ENCODE results near the gene DLGAP1. TPM values are rescaled to one million over a fixed set of nuclear protein-coding genes. Genes with fewer than 3 reads are reported as not detected.

DLGAP1 gene
- total and polyA plus RNA-seq, 2 of the 13 experiments (the other 11 are each of a cell fraction or from before 2014, with no cell fraction given) = 0.01 TPM; not detected in 1

DNA sequence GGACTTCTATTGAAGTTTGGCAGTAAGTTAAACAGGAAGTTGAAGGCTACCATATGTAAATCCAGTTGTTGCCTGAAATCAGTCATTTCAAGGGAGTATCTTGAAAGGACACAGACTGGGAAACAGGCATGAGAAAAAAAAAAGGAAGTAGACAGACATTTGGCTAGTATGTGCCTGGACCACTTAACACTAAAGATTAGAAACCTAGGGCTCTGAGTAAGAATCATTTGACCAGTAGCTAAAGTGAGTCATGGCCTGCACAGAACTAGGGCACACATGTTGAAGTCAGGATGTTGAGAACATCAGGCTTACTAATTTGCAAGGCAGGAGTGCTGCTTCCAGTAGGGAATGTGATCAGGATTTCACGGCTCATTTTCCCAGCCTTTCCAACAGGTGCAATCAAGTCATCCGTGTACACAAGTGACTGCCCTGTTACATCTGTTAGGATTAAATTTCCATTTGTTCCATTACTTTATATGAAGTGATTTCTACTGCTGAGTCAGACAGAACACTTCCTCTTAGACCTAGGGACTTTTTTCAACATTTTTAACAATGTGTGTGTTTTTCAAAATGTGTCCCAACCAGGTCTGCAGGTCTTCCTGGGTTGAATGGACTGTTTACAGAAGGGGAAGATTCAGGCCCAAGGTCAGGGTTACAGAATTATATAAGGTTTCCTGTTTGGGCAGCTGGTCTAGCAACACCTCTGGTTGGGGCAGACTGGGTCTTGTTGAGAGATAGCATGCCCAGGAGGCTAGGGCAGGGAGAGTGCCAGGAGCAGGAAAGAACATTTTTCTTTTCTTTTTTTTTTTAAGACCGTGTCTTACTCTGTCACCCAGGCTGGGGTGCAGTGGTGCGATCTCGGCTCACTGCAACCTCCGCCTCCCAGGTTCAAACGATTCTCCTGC lies 859.5 kb downstream of the DLGAP1 start (continued):
- no peak for TF ChIP-seq SMARCE1 (IDR thresholded peaks at IDR 0.05; ENCODE audit: borderline replicate concordance)
- TF ChIP-seq YY1 (IDR thresholded peaks at IDR 0.05; ENCODE audit: insufficient read depth, insufficient replicate concordance, low read depth, low read length) = peak; percentile 2
- no peak for TF ChIP-seq KDM1A (CRISPR knock-in tag; IDR thresholded peaks at IDR 0.05)
- 0 out of 2 replicates have a peak, but pooled peaks have one; percentile 51 for TF ChIP-seq CCDC6 (CRISPR knock-in tag; IDR thresholded peaks at IDR 0.05)
- TF ChIP-seq ELF1 (CRISPR knock-in tag; IDR thresholded peaks at IDR 0.05) = peak; percentile 66
- TF ChIP-seq, protein P1, sequence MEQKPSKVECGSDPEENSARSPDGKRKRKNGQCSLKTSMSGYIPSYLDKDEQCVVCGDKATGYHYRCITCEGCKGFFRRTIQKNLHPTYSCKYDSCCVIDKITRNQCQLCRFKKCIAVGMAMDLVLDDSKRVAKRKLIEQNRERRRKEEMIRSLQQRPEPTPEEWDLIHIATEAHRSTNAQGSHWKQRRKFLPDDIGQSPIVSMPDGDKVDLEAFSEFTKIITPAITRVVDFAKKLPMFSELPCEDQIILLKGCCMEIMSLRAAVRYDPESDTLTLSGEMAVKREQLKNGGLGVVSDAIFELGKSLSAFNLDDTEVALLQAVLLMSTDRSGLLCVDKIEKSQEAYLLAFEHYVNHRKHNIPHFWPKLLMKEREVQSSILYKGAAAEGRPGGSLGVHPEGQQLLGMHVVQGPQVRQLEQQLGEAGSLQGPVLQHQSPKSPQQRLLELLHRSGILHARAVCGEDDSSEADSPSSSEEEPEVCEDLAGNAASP (CRISPR knock-in tag; IDR thresholded peaks at IDR 0.05; ENCODE audit: borderline replicate concordance) = peak; percentile 94
- TF ChIP-seq TEAD3 (CRISPR knock-in tag; optimal IDR thresholded peaks at IDR 0.05; ENCODE audit: borderline replicate concordance) = peak; percentile 26
- no peak for TF ChIP-seq KAT7 (CRISPR knock-in tag; IDR thresholded peaks at IDR 0.05; ENCODE audit: borderline replicate concordance)
- TF ChIP-seq TIGD3 (CRISPR knock-in tag; IDR thresholded peaks at IDR 0.05; ENCODE audit: borderline replicate concordance) = no peak
- TF ChIP-seq IRF9 (CRISPR knock-in tag; IDR thresholded peaks at IDR 0.05; ENCODE audit: borderline replicate concordance) = no peak
- TF ChIP-seq, protein P2, sequence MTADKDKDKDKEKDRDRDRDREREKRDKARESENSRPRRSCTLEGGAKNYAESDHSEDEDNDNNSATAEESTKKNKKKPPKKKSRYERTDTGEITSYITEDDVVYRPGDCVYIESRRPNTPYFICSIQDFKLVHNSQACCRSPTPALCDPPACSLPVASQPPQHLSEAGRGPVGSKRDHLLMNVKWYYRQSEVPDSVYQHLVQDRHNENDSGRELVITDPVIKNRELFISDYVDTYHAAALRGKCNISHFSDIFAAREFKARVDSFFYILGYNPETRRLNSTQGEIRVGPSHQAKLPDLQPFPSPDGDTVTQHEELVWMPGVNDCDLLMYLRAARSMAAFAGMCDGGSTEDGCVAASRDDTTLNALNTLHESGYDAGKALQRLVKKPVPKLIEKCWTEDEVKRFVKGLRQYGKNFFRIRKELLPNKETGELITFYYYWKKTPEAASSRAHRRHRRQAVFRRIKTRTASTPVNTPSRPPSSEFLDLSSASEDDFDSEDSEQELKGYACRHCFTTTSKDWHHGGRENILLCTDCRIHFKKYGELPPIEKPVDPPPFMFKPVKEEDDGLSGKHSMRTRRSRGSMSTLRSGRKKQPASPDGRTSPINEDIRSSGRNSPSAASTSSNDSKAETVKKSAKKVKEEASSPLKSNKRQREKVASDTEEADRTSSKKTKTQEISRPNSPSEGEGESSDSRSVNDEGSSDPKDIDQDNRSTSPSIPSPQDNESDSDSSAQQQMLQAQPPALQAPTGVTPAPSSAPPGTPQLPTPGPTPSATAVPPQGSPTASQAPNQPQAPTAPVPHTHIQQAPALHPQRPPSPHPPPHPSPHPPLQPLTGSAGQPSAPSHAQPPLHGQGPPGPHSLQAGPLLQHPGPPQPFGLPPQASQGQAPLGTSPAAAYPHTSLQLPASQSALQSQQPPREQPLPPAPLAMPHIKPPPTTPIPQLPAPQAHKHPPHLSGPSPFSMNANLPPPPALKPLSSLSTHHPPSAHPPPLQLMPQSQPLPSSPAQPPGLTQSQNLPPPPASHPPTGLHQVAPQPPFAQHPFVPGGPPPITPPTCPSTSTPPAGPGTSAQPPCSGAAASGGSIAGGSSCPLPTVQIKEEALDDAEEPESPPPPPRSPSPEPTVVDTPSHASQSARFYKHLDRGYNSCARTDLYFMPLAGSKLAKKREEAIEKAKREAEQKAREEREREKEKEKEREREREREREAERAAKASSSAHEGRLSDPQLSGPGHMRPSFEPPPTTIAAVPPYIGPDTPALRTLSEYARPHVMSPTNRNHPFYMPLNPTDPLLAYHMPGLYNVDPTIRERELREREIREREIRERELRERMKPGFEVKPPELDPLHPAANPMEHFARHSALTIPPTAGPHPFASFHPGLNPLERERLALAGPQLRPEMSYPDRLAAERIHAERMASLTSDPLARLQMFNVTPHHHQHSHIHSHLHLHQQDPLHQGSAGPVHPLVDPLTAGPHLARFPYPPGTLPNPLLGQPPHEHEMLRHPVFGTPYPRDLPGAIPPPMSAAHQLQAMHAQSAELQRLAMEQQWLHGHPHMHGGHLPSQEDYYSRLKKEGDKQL (CRISPR knock-in tag; IDR thresholded peaks at IDR 0.05; ENCODE audit: low read depth) = peak; percentile 79
- 0 out of 2 replicates have a peak, but pooled peaks have one; percentile 72 for TF ChIP-seq ZNF772 (CRISPR knock-in tag; IDR thresholded peaks at IDR 0.05)
- TF ChIP-seq IKZF4 (CRISPR knock-in tag; IDR thresholded peaks at IDR 0.05; ENCODE audit: borderline replicate concordance, low read depth, not compliant biosample characterization) = no peak
- TF ChIP-seq RCOR2 (CRISPR knock-in tag; IDR thresholded peaks at IDR 0.05) = peak; percentile 82
- TF ChIP-seq ELF4 (CRISPR knock-in tag; IDR thresholded peaks at IDR 0.05; ENCODE audit: borderline replicate concordance) = peak; percentile 88
- TF ChIP-seq PHF20 (CRISPR knock-in tag; IDR thresholded peaks at IDR 0.05) = no peak
- no peak for TF ChIP-seq EHMT2 (IDR thresholded peaks at IDR 0.05; ENCODE audit: borderline replicate concordance, low read depth, low read length)
- TF ChIP-seq PHF5A (CRISPR knock-in tag; IDR thresholded peaks at IDR 0.05; ENCODE audit: low read depth, unreplicated experiment) = peak; percentile 39
- peak; percentile 32; the same call in 1 of the 2 replicates for TF ChIP-seq SIX4 (CRISPR knock-in tag; IDR thresholded peaks at IDR 0.05)
- peak; percentile 69; the same call in 1 of the 2 replicates for TF ChIP-seq ZNF788 (CRISPR knock-in tag; IDR thresholded peaks at IDR 0.05; ENCODE audit: borderline replicate concordance)

Measured in HepG2 (cell line).